Measurements from ENCODE around the gene USP37.

DNA sequence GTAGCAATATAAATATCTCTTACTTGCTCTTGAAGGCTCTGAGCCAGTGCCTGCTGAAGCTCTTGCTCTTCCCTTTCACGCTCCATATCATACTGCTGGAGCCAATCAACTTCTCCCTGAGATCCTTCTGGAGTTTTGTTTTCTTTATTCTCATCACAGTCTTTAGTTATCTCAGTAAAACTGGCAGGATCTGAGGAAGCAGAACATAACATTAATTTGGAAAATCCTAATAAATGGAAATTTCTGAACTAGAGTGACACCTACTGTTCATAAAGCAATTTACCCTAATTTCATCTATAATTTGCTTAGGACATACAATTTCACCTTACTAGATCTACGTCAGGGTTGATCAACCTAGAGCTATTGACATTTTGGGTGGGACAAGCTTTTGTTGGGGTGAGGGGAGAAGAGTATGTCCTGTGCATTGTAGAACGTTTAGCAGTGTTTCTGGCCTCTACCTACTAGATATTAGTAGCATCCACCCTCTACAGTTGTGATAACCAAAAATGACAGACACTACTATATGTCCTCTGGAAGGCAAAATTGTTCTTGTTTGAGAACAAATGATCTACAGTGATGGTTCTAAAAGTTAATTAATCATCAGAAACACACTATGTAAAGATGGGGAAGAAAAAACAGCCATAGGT is 102.0 kb downstream of the USP37 start:
- TF ChIP-seq CTCF (IDR thresholded peaks at IDR 0.05) (peak; percentile 75), ZFX (IDR thresholded peaks at IDR 0.05; ENCODE audit: borderline replicate concordance) (no peak)
